ENCODE results near the gene GIGYF2.

GIGYF2 gene

DNA sequence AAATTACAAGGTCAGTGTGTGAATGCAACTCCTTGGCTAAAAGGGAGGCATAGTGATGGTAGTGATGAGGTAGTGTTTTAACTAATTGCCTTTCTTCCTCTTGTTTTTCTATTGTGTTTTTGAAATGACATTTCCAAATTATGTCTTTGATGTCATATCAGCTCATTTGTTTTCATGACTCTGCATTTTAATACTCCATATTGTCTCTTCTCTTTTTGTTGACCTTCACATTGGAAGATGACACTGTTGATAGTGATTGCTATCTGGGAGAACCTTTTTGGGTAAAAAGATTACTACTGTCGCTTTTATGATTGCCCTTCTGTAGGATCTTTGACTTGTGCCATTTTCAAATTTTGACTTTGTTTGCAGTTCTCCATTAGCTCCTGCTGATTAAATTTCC is 3.0 kb downstream of the GIGYF2 start:
- no peak for TF ChIP-seq TCF12 (IDR thresholded peaks at IDR 0.05; ENCODE audit: low read depth)
- TF ChIP-seq EP300 (IDR thresholded peaks at IDR 0.05; ENCODE audit: borderline replicate concordance), result no peak
- TF ChIP-seq CREB1 (IDR thresholded peaks at IDR 0.05; ENCODE audit: low read depth), result no peak
- TF ChIP-seq ZBTB7A (IDR thresholded peaks at IDR 0.05; ENCODE audit: low read depth), result no peak
- TF ChIP-seq, protein P1, sequence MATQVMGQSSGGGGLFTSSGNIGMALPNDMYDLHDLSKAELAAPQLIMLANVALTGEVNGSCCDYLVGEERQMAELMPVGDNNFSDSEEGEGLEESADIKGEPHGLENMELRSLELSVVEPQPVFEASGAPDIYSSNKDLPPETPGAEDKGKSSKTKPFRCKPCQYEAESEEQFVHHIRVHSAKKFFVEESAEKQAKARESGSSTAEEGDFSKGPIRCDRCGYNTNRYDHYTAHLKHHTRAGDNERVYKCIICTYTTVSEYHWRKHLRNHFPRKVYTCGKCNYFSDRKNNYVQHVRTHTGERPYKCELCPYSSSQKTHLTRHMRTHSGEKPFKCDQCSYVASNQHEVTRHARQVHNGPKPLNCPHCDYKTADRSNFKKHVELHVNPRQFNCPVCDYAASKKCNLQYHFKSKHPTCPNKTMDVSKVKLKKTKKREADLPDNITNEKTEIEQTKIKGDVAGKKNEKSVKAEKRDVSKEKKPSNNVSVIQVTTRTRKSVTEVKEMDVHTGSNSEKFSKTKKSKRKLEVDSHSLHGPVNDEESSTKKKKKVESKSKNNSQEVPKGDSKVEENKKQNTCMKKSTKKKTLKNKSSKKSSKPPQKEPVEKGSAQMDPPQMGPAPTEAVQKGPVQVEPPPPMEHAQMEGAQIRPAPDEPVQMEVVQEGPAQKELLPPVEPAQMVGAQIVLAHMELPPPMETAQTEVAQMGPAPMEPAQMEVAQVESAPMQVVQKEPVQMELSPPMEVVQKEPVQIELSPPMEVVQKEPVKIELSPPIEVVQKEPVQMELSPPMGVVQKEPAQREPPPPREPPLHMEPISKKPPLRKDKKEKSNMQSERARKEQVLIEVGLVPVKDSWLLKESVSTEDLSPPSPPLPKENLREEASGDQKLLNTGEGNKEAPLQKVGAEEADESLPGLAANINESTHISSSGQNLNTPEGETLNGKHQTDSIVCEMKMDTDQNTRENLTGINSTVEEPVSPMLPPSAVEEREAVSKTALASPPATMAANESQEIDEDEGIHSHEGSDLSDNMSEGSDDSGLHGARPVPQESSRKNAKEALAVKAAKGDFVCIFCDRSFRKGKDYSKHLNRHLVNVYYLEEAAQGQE (IDR thresholded peaks at IDR 0.05; ENCODE audit: low read depth), result no peak
- no peak for TF ChIP-seq TEAD4 (IDR thresholded peaks at IDR 0.05)
- TF ChIP-seq, protein P2, sequence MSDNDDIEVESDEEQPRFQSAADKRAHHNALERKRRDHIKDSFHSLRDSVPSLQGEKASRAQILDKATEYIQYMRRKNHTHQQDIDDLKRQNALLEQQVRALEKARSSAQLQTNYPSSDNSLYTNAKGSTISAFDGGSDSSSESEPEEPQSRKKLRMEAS (IDR thresholded peaks at IDR 0.05), result no peak
- TF ChIP-seq RAD21 (IDR thresholded peaks at IDR 0.05; ENCODE audit: low read depth), result no peak
- no peak for TF ChIP-seq YY1 (IDR thresholded peaks at IDR 0.05; ENCODE audit: low read depth)
- TF ChIP-seq TAF1 (IDR thresholded peaks at IDR 0.05; ENCODE audit: low read depth), result no peak
- TF ChIP-seq CEBPB (IDR thresholded peaks at IDR 0.05), result no peak
- TF ChIP-seq FOXM1 (IDR thresholded peaks at IDR 0.05; ENCODE audit: borderline replicate concordance, low read depth), result no peak

DNA sequence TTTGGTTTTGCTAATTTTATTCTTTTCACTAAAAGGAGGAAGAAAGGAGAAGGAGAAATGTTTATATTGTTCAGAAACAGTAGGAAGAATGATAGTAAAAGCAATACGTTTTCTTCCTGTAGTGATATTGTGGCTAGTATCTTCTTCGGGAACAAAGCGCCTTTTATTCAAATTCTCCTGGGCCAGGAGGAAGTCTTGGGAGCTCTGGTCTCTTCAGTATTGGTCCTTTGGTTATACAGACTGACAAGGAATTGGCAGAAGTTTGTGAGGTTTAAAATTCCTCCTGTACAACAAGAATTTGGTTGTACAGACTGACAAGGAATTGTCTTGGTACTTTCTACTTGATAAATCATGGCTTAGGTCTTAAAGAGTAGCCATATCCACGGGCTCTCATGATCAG is 9.9 kb downstream of the GIGYF2 start:
- TF ChIP-seq NFIC (IDR thresholded peaks at IDR 0.05) (no peak), ZBTB7A (IDR thresholded peaks at IDR 0.05; ENCODE audit: low read depth) (no peak), CEBPB (IDR thresholded peaks at IDR 0.05) (no peak), FOXM1 (IDR thresholded peaks at IDR 0.05; ENCODE audit: borderline replicate concordance, low read depth) (no peak), RAD21 (IDR thresholded peaks at IDR 0.05; ENCODE audit: low read depth) (no peak), TEAD4 (IDR thresholded peaks at IDR 0.05) (no peak), EGR1 (IDR thresholded peaks at IDR 0.05) (no peak), CREB1 (IDR thresholded peaks at IDR 0.05; ENCODE audit: low read depth) (no peak), EP300 (IDR thresholded peaks at IDR 0.05; ENCODE audit: borderline replicate concordance) (no peak), TAF1 (IDR thresholded peaks at IDR 0.05; ENCODE audit: low read depth) (no peak), TCF12 (IDR thresholded peaks at IDR 0.05; ENCODE audit: low read depth) (no peak), YY1 (IDR thresholded peaks at IDR 0.05; ENCODE audit: low read depth) (no peak)
- TF ChIP-seq, protein P1 (IDR thresholded peaks at IDR 0.05; ENCODE audit: low read depth), result no peak
- TF ChIP-seq, protein P2 (IDR thresholded peaks at IDR 0.05), result no peak
- TF ChIP-seq, protein P3, sequence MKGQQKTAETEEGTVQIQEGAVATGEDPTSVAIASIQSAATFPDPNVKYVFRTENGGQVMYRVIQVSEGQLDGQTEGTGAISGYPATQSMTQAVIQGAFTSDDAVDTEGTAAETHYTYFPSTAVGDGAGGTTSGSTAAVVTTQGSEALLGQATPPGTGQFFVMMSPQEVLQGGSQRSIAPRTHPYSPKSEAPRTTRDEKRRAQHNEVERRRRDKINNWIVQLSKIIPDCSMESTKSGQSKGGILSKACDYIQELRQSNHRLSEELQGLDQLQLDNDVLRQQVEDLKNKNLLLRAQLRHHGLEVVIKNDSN (IDR thresholded peaks at IDR 0.05), result no peak

DNA sequence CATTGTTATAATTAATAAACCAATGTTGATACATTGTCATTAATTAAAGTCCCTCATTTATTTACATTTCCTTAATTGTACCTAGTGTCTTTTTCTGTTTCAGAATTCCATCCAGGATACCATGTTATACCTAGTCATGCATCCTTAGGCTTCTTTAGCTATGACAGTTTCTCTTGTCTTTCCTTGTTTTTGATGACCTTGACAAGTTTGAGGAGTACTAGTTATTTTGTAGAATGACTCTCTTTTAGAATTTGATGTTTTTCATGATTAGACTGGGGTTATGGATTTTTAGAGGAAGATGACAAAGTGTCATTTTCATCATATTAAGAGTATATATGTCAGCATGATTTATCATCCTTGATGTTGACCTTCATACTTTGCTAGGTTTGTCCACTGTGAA is 16.4 kb downstream of the GIGYF2 start:
- TF ChIP-seq ZBTB7A (IDR thresholded peaks at IDR 0.05; ENCODE audit: low read depth), result no peak

DNA sequence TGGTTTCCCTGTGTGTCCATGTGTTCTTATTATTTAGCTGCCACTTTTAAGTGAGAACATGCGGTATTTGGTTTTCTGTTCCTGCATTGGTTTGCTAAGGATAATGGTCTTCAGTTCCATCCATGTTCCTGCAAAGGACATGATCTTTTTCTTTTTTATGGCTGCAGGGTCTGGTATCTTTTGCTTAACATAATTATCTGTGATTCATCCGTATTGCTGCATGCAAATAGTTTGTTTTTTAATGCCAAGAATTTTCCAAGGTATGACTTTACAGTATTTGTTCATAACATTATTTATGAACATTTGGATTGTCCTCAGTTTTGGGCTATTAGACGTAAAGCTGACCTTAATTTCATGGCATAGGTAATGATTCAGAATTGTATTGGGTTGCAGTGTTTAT is 17.8 kb downstream of the GIGYF2 start:
- TF ChIP-seq TAF1 (IDR thresholded peaks at IDR 0.05; ENCODE audit: low read depth) (no peak), EP300 (IDR thresholded peaks at IDR 0.05; ENCODE audit: borderline replicate concordance) (no peak), NFIC (IDR thresholded peaks at IDR 0.05) (no peak), FOXM1 (IDR thresholded peaks at IDR 0.05; ENCODE audit: borderline replicate concordance, low read depth) (no peak), CEBPB (IDR thresholded peaks at IDR 0.05) (no peak), ZBTB7A (IDR thresholded peaks at IDR 0.05; ENCODE audit: low read depth) (no peak), CREB1 (IDR thresholded peaks at IDR 0.05; ENCODE audit: low read depth) (no peak), TEAD4 (IDR thresholded peaks at IDR 0.05) (no peak), EGR1 (IDR thresholded peaks at IDR 0.05) (no peak), YY1 (IDR thresholded peaks at IDR 0.05; ENCODE audit: low read depth) (no peak), TCF12 (IDR thresholded peaks at IDR 0.05; ENCODE audit: low read depth) (no peak), RAD21 (IDR thresholded peaks at IDR 0.05; ENCODE audit: low read depth) (no peak)
- TF ChIP-seq, protein P3 (IDR thresholded peaks at IDR 0.05), result no peak
- TF ChIP-seq, protein P1 (IDR thresholded peaks at IDR 0.05; ENCODE audit: low read depth), result no peak
- TF ChIP-seq, protein P2 (IDR thresholded peaks at IDR 0.05), result no peak

Data from Ishikawa (cell line).